Type B pancreatic cell (in vitro differentiated cells): ENCODE data around the gene NAPEPLD. TPM values are rescaled to one million over a fixed set of nuclear protein-coding genes. Genes with fewer than 3 reads are reported as not detected.
"Not testable (repeated sequence)": the region's sequence is repeated elsewhere in the genome, so short reads cannot be mapped to it uniquely, and the experiment has no call there.

ENCODE experiments used
- DNase-seq: peaks from one replicate; pipeline ENCODE4 v3.0.0; 2021; ENCODE audit warnings: mixed read lengths; ENCODE audit not compliant: unreplicated experiment; ENCODE audit errors: extremely low spot score
- H3K27ac Mint-ChIP-seq: 2 replicates; pipeline ENCODE4 v1.8.0; 2021; ENCODE audit warnings: mild to moderate bottlenecking, mixed read lengths
- H3K27me3 Mint-ChIP-seq: 2 replicates; pipeline ENCODE4 v1.8.0; 2021; ENCODE audit warnings: mixed read lengths
- H3K36me3 Mint-ChIP-seq: 2 replicates; pipeline ENCODE4 v1.8.0; 2021; ENCODE audit warnings: mixed read lengths
- H3K4me1 Mint-ChIP-seq: one replicate; pipeline ENCODE4 v1.8.0; 2021; ENCODE audit warnings: mixed read lengths; ENCODE audit not compliant: unreplicated experiment
- H3K4me3 Mint-ChIP-seq: 2 replicates; pipeline ENCODE4 v1.8.0; 2021; ENCODE audit warnings: mild to moderate bottlenecking, mixed read lengths
- H3K9me3 Mint-ChIP-seq: 2 replicates; pipeline ENCODE4 v1.8.0; 2021; ENCODE audit warnings: mixed read lengths
- CTCF ChIP-seq: fragments of 200-600 bp; sonication (generic); conservative IDR thresholded peaks from 2 replicates; pipeline ENCODE4 v1.5.0; 2021; ENCODE audit warnings: antibody characterized with exemption, mild to moderate bottlenecking
- total RNA-seq: library from RNA; stranded (reverse); gene quantifications from 2 replicates; pipeline ENCODE4 v1.2.1, GENCODE V29; 2021; ENCODE audit warnings: low replicate concordance

The NAPEPLD gene
- total RNA-seq, 1 donor from 2014 or later, result 17.0 TPM

DNA sequence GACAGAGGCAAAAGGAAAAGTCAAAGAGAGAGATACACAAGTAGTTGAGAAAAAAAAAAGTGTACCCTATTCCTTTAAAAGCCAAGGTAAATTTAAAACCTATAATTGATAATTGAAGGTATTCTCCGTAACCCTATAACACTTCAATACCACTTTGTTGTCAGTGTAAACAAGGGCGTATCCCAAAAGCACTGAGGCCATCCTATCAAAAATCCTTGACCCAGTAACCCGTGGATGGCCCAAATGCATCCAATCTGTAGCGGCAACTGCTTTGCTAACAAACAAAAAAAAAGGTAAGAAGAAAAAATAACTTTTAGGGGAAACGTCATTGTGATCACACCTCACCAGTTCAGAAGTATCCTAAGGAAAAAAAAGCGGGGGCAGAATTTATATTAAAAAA lies 5.1 kb upstream of the NAPEPLD start:
- no peak overlapping the region for H3K4me3 Mint-ChIP-seq
- DNase-seq, result no peak
- H3K4me1 Mint-ChIP-seq, result peaks cover 30% of the 10 kb centered on the region
- H3K36me3 Mint-ChIP-seq, result peaks cover 13% of the 10 kb centered on the region
- H3K27ac Mint-ChIP-seq, result no peak overlapping the region
- no peaks in the 10 kb centered on the region for H3K27me3 Mint-ChIP-seq
- H3K9me3 Mint-ChIP-seq, result peaks cover 4% of the 10 kb centered on the region
- TF ChIP-seq CTCF, result no peak

- H3K27me3 Mint-ChIP-seq, H3K9me3 Mint-ChIP-seq, DNase-seq: not testable (repeated sequence)
- Mint-ChIP-seq H3K36me3 (peaks cover 13% of the 10 kb centered on the region), H3K4me1 (peaks cover 30% of the 10 kb centered on the region), H3K4me3 (peak overlapping the region; percentile 50), H3K27ac (peak overlapping the region; percentile 52)
Measured at GRCh38 chr7:103152744-103153617, 4.1 kb upstream of the NAPEPLD start.

DNA sequence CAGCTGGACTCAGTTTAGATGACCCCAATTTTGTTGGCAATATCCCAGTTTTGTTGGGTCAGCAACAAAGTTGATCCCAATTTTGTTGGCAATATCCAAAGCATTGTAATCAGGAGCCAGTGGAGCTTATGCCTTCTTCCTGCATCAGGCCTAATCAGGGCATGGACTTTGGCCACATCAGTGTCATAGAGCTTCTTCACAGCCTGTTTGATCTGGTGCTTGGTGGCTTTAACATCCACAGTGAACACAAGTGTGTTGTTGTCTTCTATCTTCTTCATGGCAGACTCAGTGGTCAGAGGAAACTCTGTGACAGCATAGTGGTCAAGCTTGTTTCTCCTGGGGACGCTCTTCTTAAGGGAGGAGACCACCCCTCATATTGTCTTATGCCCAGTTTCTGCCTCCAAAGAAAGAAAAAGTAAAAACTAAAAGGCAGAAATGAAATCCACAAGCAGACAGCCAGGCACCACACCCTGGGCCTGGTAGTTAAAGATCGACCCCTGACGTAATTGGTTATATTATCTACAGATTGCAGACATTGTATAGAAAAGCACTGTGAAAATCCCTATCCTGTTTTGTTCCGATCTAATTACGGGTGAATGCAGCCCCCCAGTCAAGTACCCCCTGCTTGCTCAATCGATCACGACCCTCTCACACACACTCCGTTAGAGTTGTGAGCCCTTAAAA lies 3.2 kb upstream of the NAPEPLD start:
- Mint-ChIP-seq H3K36me3 (peaks cover 13% of the 10 kb centered on the region), H3K4me1 (peaks cover 34% of the 10 kb centered on the region), H3K27ac (peak overlapping the region; percentile 52), H3K4me3 (peak overlapping the region; percentile 50)
- not testable (repeated sequence) for H3K9me3 Mint-ChIP-seq, H3K27me3 Mint-ChIP-seq, DNase-seq

DNA sequence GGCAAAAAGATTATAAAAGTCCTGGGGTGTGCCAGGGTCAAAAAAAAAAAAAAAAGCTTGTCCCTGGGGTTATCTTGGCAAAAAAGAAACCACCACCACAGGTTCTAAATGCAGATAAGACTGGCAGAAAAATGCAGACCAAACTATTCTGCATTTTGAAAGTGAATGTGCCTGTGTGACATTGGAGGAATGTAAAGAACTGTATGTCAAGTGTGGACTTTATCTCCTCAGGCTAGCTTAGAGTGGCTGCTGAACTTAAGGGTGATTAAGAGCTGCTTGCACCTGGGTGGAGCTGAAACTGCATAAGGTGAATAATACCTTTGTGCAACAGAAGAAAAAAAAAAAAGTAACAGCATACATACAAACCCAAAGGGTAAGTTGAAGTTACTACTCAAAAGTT lies 1.3 kb upstream of the NAPEPLD start:
- Mint-ChIP-seq H3K36me3 (peaks cover 10% of the 10 kb centered on the region), H3K9me3 (peaks cover 4% of the 10 kb centered on the region), H3K4me1 (peaks cover 52% of the 10 kb centered on the region), H3K27me3 (no peaks in the 10 kb centered on the region), H3K4me3 (peak overlapping the region; percentile 94), H3K27ac (peak overlapping the region; percentile 98)
- DNase-seq, result no peak
- TF ChIP-seq CTCF, result no peak

- H3K27ac Mint-ChIP-seq, result peak overlapping the region; percentile 98
- H3K4me1 Mint-ChIP-seq, result peaks cover 54% of the 10 kb centered on the region
- peaks cover 4% of the 10 kb centered on the region for H3K9me3 Mint-ChIP-seq
- H3K27me3 Mint-ChIP-seq, result no peaks in the 10 kb centered on the region
- H3K36me3 Mint-ChIP-seq, result peaks cover 10% of the 10 kb centered on the region
- no peak for DNase-seq
- TF ChIP-seq CTCF, result no peak
- peak overlapping the region; percentile 94 for H3K4me3 Mint-ChIP-seq
Measured at GRCh38 chr7:103149808-103150180, 895 bp upstream of the NAPEPLD start.

- DNase-seq, result no peak
- Mint-ChIP-seq H3K4me3 (peak overlapping the region; percentile 94), H3K27ac (peak overlapping the region; percentile 98), H3K4me1 (peaks cover 48% of the 10 kb centered on the region), H3K9me3 (peaks cover 4% of the 10 kb centered on the region), H3K36me3 (peaks cover 10% of the 10 kb centered on the region), H3K27me3 (no peaks in the 10 kb centered on the region)
- TF ChIP-seq CTCF, result no peak
Measured at GRCh38 chr7:103148131-103148993, 537 bp downstream of the NAPEPLD start.

DNA sequence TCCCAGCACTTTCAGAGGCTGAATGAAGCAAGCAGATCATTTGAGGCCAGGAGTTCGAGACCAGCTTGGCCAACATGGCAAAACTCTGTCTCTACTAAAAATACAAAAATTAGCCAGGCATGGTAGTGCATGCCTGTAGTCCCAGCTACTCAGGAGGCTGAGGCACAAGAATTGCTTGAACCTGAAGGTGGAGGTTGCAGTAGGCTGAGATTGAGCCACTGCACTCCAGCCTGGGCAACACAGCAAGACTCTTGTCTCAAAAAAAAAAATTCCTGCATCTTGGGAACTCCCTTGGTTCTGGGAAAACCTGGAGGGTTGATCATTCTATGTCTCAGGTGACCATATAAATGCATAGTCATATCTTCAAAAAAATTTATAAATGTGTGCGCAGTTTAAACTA lies 4.1 kb downstream of the NAPEPLD start:
- not testable (repeated sequence) for DNase-seq, H3K27me3 Mint-ChIP-seq, H3K9me3 Mint-ChIP-seq
- peak overlapping the region; percentile 97 for H3K27ac Mint-ChIP-seq
- H3K4me3 Mint-ChIP-seq, result peak overlapping the region; percentile 25
- peaks cover 21% of the 10 kb centered on the region for H3K36me3 Mint-ChIP-seq
- H3K4me1 Mint-ChIP-seq, result peaks cover 31% of the 10 kb centered on the region
